ENCODE measurements around the gene PPP2R1A. TPM values are rescaled to one million over a fixed set of nuclear protein-coding genes. Genes with fewer than 3 reads are reported as not detected.
A peak's percentile ranks its signal among the peaks of the same experiment; 100 is the strongest.

The PPP2R1A gene
- total RNA-seq (2014; rRNA removed; shearing (Covaris generic)): 152 and 204 TPM in 2 replicates

- peak; percentile 100 for DNase-seq (ENCODE audit: low read depth)
These were observed at the start of gene PPP2R1A for GRCh38 chr19:52189735-52190486. Gene PPP2R1A (plus strand): TSS chr19:52190052. CDS start chr19:52190097, 45 bp downstream.

- DNase-seq (ENCODE audit: low read depth): no peak
These were observed 48.6 kb upstream of the PPP2R1A start for GRCh38 chr19:52141203-52141602.

- DNase-seq (ENCODE audit: low read depth): no peak
These were observed 47.8 kb upstream of the PPP2R1A start for GRCh38 chr19:52142001-52142595.

GRCh38 chr19:52148256-52148655, 41.6 kb upstream of the PPP2R1A start:
- peak; percentile 11 for DNase-seq (ENCODE audit: low read depth)

GRCh38 chr19:52155596-52156359, 34.1 kb upstream of the PPP2R1A start:
- DNase-seq (ENCODE audit: low read depth): no peak

- DNase-seq (ENCODE audit: low read depth): no peak
These were observed 19.5 kb upstream of the PPP2R1A start for GRCh38 chr19:52170304-52170703.

GRCh38 chr19:52170863-52171320, 19.0 kb upstream of the PPP2R1A start:
- DNase-seq (ENCODE audit: low read depth): peak; percentile 3

- peak; percentile 78 for DNase-seq (ENCODE audit: low read depth)
These were observed 18.3 kb upstream of the PPP2R1A start, which contains the start of gene ZNF836 for GRCh38 chr19:52171321-52172169. Gene ZNF836 (minus strand): TSS chr19:52171621. CDS start chr19:52168072, 3,549 bp downstream.

- no peak for DNase-seq (ENCODE audit: low read depth)
These were observed 17.5 kb upstream of the PPP2R1A start for GRCh38 chr19:52172347-52172746.

- no peak for DNase-seq (ENCODE audit: low read depth)
These were observed 13.3 kb upstream of the PPP2R1A start for GRCh38 chr19:52176574-52176973.

- no peak for DNase-seq (ENCODE audit: low read depth)
These were observed 2.4 kb upstream of the PPP2R1A start for GRCh38 chr19:52187407-52187806.

- DNase-seq (ENCODE audit: low read depth): no peak
These were observed 774 bp upstream of the PPP2R1A start for GRCh38 chr19:52188822-52189734.

- DNase-seq (ENCODE audit: low read depth): peak; percentile 59
These were observed 838 bp downstream of the PPP2R1A start for GRCh38 chr19:52190487-52191293.

GRCh38 chr19:52191389-52191788, 1.5 kb downstream of the PPP2R1A start:
- no peak for DNase-seq (ENCODE audit: low read depth)

- no peak for DNase-seq (ENCODE audit: low read depth)
These were observed 2.1 kb downstream of the PPP2R1A start for GRCh38 chr19:52191951-52192350.

GRCh38 chr19:52196256-52196967, 6.6 kb downstream of the PPP2R1A start:
- no peak for DNase-seq (ENCODE audit: low read depth)

- DNase-seq (ENCODE audit: low read depth): no peak
These were observed 8.1 kb downstream of the PPP2R1A start for GRCh38 chr19:52197964-52198363.

GRCh38 chr19:52198678-52199077, 8.8 kb downstream of the PPP2R1A start:
- no peak for DNase-seq (ENCODE audit: low read depth)

GRCh38 chr19:52200044-52200443, 10.2 kb downstream of the PPP2R1A start:
- peak; percentile 19 for DNase-seq (ENCODE audit: low read depth)
